ENCODE data around the gene SLIT1. TPM values are rescaled to one million over a fixed set of nuclear protein-coding genes. Genes with fewer than 3 reads are reported as not detected.

The SLIT1 gene
- total RNA-seq, 1 donor from 2014 or later: 0.23 TPM

DNA sequence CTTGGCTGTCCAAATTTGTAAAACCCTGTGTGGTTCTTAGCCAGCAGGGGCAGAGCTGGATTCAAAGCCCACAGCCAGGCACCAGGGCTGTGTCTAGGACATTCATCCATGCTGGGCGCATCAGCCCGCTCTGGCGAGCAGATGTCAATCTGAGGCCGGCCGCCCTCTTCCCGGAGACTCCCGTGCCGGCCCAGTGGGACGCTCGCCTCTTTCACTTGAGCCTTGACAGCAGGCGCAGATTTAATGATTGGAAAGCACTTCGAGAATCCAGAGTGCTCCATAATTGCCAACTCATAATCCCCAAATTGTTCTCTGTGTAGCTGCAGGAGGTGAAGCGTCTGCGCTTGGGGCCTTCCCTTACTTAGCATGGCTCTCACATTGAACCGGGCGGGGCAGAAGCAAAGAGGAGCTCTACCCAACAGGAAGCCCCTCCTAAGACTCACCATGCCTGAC lies 36.7 kb downstream of the SLIT1 start:
- H3K36me3 ChIP-seq: no peaks in the 10 kb centered on the region
- H3K9me3 ChIP-seq: no peaks in the 10 kb centered on the region
- no peak overlapping the region for H3K27ac ChIP-seq
- H3K4me3 ChIP-seq: no peak overlapping the region
- intact Hi-C loops (cut with DNase I): no loop called here
- DNase-seq (peak; percentile 40), ATAC-seq (no peak)
- H3K4me1 ChIP-seq: no peaks in the 10 kb centered on the region
- no peak for TF ChIP-seq CTCF (IDR thresholded peaks at IDR 0.05)
- no peaks in the 10 kb centered on the region for H3K27me3 ChIP-seq

DNA sequence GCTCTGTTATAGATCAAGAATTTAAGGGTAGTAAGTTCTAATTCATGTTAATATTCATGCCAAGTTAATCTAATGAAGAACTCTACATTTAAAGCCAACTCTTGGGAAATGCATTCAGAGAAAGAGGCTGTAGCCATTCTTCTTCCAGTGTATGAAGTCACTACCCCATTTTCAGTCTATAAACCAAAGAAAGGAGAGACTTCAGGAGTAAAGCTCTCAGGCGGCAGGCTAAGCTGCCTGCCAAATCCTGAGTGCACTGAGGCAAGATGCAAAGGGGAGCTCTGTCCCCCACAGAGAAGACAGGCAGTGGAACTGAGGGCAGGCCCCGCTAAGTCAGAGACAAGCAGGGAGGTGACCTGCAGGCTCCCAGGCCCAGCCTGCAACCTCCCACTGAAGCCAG lies 41.5 kb downstream of the SLIT1 start:
- DNase-seq (no peak), ATAC-seq (no peak)
- Histone ChIP-seq H3K4me3 (no peak overlapping the region), H3K4me1 (no peaks in the 10 kb centered on the region), H3K27ac (no peak overlapping the region), H3K27me3 (no peaks in the 10 kb centered on the region), H3K36me3 (no peaks in the 10 kb centered on the region), H3K9me3 (no peaks in the 10 kb centered on the region)
- intact Hi-C loops (cut with DNase I): no loop called here
- TF ChIP-seq CTCF (IDR thresholded peaks at IDR 0.05): no peak

GRCh38 chr10:97142834-97143233 lies 42.9 kb downstream of the SLIT1 start:
- no peak for TF ChIP-seq CTCF (IDR thresholded peaks at IDR 0.05)
- intact Hi-C loops (cut with DNase I): no loop called here
- no peak for DNase-seq

DNA sequence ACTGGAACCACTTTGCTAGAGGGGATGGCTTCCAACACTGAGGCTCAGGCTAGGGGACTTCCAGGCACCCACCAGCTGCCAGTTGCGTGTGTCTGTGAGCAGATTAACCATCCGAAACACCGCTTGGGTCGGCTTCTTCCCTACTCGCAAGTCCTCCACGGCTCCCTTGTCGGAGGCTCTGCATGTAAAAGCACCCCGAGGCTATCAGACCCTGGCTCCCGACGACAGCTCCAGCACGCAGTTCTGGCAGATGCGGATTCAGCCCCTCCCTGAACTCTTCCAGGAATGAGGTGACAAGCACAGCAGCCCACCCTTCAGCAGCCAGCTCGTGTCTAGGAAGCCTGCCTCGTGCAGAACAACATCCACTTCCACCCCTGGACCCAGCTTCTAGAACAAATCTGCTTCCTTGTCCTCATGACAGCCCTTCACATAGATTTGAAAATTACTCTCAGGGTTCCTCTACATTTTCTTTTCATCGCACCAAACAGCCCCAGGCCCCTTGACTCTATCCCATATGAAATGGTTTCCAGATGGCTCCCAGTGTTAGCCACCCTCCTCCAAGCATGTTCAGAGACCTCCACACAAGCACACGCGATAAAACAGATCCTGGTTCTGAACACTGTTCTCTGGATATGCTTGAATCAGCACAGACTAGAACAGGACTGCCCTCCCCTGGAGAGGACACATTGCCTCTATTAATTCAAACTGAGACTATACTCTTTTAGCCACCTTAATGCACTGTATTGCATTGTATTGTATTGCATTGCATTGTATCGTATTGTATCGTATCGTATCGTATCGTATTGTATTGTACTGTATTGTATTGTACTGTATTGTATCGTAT lies 44.6 kb downstream of the SLIT1 start:
- no peaks in the 10 kb centered on the region for H3K36me3 ChIP-seq
- no peak for ATAC-seq
- no peak for DNase-seq

More at GRCh38 chr10:97142834-97143233, 42.9 kb downstream of the SLIT1 start:
- H3K27ac ChIP-seq: no peak overlapping the region
- H3K36me3 ChIP-seq: no peaks in the 10 kb centered on the region
- H3K9me3 ChIP-seq: no peaks in the 10 kb centered on the region
- H3K4me1 ChIP-seq: no peaks in the 10 kb centered on the region
- H3K27me3 ChIP-seq: no peaks in the 10 kb centered on the region
- H3K4me3 ChIP-seq: no peak overlapping the region
- ATAC-seq: no peak

DNA sequence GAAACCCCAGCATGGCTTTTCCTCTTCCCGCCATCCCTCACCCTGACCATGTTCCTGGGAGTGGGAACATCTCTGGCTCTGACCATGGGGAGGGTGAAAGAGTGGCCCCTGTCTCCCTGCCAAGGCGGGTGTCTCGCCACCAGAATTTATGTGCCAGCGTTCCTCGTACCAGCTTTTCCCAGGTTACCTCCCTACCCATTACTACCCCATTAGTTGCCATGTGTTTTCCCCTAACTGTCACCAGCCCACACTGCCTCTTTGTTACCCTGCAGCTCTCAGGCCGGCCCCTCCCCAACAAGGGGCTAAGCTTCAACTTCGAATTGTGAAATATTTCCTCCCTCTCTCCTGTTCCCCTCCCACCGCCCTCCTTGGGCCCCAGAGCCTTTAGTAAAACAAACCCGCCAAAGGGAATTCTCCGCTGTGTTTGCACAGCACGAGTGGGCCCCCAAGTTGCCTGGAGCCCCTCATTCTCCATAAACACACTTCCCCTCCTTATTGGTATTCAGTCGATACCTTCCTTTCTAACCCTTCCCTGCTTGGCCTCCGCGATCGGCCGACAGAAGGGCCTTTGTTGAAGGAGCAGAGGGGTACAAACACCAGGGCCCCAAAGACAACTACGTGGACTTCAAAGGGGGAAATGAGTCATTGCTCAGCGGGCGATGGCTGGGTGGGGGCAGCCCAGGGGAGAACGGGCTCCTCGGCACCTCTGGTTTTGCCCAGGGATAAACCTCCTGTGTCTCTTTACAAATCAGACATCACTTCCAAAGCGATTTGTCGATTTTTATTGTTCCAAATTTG lies 45.5 kb downstream of the SLIT1 start:
- intact Hi-C loops (cut with DNase I): no loop called here
- TF ChIP-seq CTCF (IDR thresholded peaks at IDR 0.05): no peak
- ATAC-seq (no peak), DNase-seq (no peak)
- Histone ChIP-seq H3K4me3 (no peak overlapping the region), H3K27ac (no peak overlapping the region), H3K9me3 (no peaks in the 10 kb centered on the region), H3K27me3 (no peaks in the 10 kb centered on the region), H3K36me3 (no peaks in the 10 kb centered on the region), H3K4me1 (no peaks in the 10 kb centered on the region)

More for the DNA sequence above, 44.6 kb downstream of the SLIT1 start:
- no peak for TF ChIP-seq CTCF (IDR thresholded peaks at IDR 0.05)
- Histone ChIP-seq H3K27me3 (no peaks in the 10 kb centered on the region), H3K27ac (no peak overlapping the region), H3K4me3 (no peak overlapping the region), H3K9me3 (no peaks in the 10 kb centered on the region), H3K4me1 (no peaks in the 10 kb centered on the region)
- intact Hi-C loops (cut with DNase I): no loop called here

Measured in upper lobe of right lung (tissue), 1 donor.